CD4-positive, alpha-beta T cell treated with Interleukin-17A for 1 hour (primary cell): ENCODE results near the gene ITPR1.

ENCODE experiments used
- DNase-seq: peaks from one replicate; pipeline ENCODE4 v3.0.0-alpha.2; 2020

The ITPR1 gene

GRCh38 chr3:4534906-4535305 lies 41.8 kb downstream of the ITPR1 start:
- DNase-seq = no peak

DNA sequence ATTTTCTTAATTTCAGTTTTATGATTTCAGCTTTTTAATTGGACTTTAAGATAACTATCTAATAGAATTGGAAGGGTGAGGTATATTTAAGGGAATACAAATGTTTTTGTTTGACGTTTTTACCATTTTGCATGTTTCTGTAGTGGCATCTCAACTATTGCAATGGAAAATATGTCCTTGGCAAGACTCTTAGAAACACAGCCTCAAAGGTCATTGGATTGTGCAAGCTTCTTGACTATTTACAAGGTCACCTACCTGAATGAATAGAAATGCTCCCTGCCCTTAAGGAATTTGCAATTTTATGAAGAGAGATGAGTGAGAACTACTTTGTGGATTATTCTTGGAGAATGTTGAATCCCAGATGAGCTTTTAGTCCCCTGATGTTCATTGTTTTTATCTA lies 43.1 kb downstream of the ITPR1 start:
- no peak for DNase-seq

DNA sequence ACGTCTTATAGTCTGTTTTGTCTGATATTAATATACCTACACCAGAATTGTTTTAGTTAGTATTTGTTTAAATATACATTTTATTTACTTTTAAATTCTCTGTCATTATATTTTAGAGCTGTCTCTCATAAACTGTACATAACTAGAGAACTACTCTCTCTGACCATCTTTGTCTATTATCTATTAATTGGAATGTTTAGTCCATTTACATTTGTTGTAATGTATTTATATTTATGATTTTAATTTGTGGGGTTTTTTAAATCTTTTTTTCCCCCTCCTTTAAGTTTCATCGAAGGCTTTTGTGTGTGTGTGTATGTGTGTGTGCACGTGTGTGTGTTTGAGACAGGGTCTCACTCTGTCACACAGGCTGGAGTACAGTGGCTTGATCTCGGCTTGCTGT lies 47.1 kb downstream of the ITPR1 start:
- no peak for DNase-seq

- DNase-seq = no peak
Measured at GRCh38 chr3:4543110-4543509, 50.0 kb downstream of the ITPR1 start.

DNA sequence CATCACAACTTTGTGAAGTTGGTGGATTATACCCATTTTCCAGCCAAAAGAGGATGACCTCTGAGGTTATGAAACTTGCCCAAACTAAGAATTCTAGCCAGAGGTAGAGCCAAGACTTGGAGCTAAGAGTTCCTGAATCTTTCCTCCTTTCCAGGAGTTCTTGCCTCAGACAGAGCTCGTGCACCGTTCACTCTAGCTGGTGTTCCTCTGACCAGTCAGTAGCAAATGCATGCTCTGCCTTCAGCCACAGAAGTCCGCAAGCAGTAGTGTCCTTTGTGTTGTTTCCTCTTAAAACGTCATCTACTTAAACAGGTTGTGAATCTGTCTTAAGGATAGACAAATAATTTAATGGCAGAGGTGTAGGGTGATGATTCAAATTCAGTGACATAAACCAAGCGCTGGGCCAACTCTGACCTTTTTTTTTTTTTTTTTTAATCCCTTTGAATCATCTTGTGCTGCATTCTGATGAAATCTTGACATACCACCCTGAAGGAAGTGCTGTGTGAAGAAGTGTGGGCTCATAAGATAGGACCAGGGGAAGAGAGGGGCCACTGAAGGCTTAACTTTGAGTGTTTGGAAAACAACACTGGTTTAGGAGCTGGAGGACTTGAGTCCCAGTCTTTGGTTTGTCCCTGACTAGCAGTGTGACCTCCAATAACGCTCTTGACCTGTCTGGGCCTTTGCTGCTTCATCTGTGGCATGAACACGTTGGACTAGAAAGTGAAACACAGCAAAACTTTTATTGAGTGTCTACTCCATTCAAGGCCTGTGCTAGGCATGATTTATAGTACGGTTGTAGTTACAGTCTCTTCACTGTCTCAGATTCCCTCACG lies 53.4 kb downstream of the ITPR1 start:
- DNase-seq = no peak

DNA sequence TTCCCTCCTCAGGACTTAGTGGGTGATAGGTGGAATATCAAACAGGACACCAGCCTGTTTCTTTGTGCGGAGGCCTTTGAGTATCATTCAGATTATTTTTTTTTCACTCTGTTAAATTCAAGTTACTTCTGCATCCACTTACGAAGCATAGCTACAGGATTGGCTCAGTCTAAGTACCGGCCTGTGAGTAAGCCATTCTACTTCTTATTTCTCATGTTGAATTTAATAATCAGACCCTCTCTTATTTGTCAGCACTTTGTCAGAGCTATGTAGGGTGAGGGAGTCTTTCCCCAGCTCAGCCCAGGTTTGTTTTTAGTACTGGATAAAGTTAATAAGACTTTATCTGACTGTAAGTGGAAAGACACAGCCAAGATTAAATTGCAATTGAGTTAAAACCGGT lies 54.7 kb downstream of the ITPR1 start:
- DNase-seq = no peak

DNA sequence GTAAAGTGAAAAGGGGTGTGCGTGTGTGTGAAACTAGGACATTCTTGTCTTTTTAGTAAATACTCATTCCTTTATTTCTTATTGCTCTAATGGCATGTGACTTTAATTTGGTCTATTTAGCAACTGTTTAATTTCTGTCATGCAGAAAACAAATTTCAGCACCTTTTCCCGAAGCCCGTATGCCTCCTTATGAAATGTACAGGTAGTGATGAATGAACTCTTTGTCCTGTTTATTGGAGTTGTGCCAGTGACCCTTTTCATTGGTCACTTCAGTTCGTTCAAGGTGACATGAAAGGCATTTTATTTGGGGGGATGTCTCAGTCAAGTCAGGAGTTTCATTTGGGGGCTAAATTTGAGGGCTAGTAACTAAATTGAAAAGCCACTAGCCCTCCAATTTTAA lies 55.2 kb downstream of the ITPR1 start:
- DNase-seq = no peak

- DNase-seq = no peak
Measured at GRCh38 chr3:4548780-4549179, 55.6 kb downstream of the ITPR1 start.

DNA sequence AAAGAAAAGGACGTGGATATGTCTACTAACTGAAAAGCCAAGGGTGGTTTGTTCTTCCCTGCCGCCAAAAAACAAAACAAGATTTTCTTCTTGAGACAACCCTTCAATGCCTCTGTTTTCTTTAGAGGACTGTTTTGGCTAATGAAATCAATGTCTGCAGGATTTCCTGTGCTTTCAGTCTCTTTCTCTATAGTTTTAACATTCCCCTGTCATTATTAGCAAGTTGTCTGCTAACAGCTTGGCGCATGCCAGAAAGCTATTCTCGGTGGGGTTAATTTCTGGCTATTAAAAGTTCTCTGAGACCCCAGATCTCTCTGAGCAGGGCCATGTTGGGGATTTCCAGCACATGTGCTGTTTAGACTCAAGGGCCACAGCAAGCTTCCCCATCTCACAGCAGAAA lies 56.7 kb downstream of the ITPR1 start:
- DNase-seq = no peak

DNA sequence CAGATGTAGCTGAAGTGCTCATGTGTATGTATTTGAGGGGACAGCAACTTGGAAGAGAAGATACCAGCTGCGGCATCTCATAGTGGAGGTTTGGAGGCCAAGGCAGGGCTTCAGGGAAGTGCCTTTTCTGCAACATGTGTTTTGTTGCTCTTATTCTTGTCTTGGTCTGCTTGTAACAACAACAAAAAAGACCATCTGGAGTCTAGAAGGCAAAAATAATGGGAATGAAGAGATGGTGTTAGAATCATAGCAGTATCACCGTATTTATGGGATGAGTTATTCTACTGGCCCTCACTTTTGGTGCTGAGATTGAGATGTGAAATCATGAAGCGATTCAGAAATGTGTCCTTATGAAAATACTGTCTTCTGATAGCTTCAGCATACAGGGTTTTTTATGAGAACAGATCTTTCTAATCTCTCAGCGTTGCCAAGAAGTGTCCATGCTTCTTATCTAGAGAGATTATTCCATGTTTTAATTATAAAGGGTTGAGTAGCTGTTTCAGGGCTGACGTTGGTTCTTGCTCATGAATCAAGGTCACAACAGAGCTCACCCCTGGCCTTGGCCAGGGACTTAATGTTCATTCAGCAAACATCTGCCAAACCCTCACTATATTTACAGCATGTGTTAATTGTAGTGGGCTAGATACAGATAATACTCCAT lies 58.0 kb downstream of the ITPR1 start:
- no peak for DNase-seq

GRCh38 chr3:4551794-4552442 lies 58.8 kb downstream of the ITPR1 start:
- DNase-seq = no peak

GRCh38 chr3:4552811-4553210 lies 59.7 kb downstream of the ITPR1 start:
- DNase-seq = no peak

DNA sequence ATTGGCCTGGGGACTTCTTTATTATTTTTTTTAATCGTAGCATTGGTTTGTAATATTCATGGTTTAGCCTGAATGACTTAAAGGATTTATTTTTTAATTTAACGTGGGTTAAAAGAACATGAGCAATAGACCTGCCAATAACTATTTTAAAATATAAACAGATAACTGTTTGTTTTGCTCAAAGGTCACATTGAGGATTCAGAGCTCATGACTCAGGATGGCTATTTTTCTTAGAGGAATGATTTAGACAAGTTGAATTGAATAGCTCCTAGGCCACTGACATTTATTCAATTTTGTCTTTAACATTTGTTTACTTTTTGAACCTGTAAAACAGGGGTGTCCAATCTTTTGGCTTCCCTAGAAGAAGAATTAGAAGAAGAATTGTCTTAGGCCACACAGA lies 68.5 kb downstream of the ITPR1 start:
- no peak for DNase-seq

DNA sequence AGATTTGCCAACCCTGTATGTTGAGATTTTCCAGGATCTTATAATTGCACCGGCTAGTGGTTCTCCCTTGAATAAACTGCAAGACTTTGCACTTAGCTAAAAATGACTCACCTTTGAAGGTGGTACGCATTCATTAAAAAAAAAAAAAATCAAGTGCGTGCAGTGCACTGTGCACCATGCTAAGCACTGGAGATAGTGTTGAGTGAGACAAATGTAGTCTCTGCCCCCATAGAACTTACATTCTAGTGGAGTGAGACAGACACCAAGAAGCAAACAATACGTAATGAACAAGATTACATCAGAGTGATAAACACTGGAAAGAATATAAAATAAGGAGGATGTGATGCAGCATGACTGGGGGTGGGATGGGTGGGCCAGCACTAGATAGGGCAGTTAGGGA lies 69.4 kb downstream of the ITPR1 start:
- no peak for DNase-seq

GRCh38 chr3:4564270-4564669 lies 71.1 kb downstream of the ITPR1 start:
- no peak for DNase-seq

DNA sequence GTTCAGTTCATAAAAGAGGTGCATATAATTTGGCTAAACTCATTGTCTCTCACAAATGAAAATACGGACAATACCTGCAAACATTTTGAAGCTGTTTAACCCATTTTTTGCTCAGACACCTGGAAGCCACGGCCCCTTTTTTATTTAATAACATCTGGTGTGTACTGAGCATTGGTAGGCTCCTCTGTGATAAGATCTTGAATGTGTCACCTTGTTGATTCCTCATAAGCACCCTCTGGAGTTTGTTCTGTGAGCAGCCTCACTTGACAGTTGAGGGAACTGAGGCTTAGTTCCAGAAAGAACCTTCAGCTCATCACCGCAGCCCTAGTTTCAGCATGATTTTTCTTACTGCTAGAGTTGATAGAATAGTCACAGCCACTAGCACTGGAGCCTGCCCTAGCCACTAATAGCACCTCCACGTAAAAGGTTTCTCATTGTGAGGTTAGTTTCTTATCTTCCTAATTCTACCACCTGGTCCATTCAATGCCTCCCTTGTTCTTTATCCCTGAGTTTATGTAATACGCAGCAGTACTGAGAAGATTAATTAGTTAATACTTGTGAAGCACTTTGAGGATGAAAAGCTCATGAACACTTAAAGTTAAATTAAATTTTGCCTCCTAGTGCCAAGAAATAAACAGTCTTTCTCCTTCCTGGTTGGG lies 71.9 kb downstream of the ITPR1 start:
- DNase-seq = no peak

- DNase-seq = no peak
Measured at GRCh38 chr3:4565809-4566501, 72.8 kb downstream of the ITPR1 start.

- DNase-seq = no peak
Measured at GRCh38 chr3:4568841-4569240, 75.7 kb downstream of the ITPR1 start.

- no peak for DNase-seq
Measured at GRCh38 chr3:4570840-4571621, 77.9 kb downstream of the ITPR1 start.

DNA sequence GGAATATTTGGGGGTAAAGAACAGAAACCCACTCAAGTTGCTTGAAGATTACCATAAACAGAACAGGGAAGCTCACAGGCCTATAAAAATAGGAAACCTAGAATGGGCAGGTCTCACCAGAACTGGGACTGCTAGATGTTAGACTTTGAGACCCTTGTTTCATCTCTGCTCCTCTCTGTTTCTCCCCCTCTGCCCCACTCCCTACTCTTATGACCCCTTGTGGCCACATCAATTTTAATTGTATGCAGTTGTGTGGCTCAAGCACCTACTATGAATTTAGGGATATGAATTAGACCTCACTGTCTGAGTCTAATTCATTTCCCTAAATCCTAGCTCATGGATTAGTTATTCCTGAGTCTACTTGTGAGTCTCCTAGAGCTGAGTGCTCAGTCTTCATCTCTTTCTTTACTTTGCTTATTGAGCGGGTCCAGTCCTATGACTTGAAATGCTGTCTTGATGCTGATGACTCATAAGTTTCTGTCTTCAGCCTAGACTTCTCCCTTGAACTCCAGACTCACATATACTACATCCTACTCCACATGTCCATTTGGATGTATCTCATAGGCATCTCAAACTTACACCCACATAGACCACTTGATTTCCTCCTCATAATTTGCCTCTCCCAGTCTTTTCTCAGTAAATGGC lies 78.7 kb downstream of the ITPR1 start:
- no peak for DNase-seq

- no peak for DNase-seq
Measured at GRCh38 chr3:4573153-4573552, 80.0 kb downstream of the ITPR1 start.
